Activated CD4-positive, alpha-beta T cell treated with anti-CD3 and anti-CD28 coated beads for 1 hour (primary cell): ENCODE measurements around the gene SQOR.
A peak's percentile ranks its signal among the peaks of the same experiment; 100 is the strongest.
"Not testable (repeated sequence)": the region's sequence is repeated elsewhere in the genome, so short reads cannot be mapped to it uniquely, and the experiment has no call there.

ENCODE experiments used
- DNase-seq: peaks from one replicate; pipeline ENCODE4 v3.0.0-alpha.2; 2020

The SQOR gene

DNA sequence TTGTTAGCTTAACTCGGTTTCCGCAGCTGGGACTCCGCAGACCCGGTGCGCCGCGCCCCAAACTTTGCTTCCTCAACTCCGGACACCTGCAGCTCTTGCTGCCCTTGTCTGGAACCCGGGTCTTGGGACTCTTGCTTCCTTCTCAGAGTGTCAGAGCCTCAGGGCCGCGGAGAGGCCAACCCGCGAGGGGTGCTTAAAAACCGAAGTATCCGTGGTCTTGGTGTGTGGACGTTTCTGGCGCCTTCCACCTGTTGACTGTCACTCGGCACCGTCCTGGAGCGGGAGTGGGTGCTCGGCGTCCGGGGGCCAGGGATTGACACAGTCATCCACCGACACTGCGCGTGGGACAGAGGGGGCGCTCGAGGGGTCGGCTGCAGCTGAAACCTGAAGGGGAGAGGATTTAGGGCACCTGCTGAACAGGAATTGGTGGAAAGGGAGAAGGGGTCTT, 386 bp downstream of the SQOR start:
- peak; percentile 52 for DNase-seq

- DNase-seq: no peak
These were observed 999 bp downstream of the SQOR start for GRCh38 chr15:45635763-45636292.

GRCh38 chr15:45637141-45637540, 2.3 kb downstream of the SQOR start:
- DNase-seq: no peak

GRCh38 chr15:45637552-45638033, 2.8 kb downstream of the SQOR start:
- peak; percentile 32 for DNase-seq

- no peak for DNase-seq
These were observed 5.8 kb downstream of the SQOR start for GRCh38 chr15:45640616-45641015.

GRCh38 chr15:45641374-45641781, 6.5 kb downstream of the SQOR start:
- DNase-seq: no peak

- no peak for DNase-seq
These were observed 7.4 kb downstream of the SQOR start for GRCh38 chr15:45641999-45642932.

GRCh38 chr15:45644437-45644836, 9.6 kb downstream of the SQOR start:
- no peak for DNase-seq

- no peak for DNase-seq
These were observed 10.5 kb downstream of the SQOR start for GRCh38 chr15:45645026-45645980.

DNA sequence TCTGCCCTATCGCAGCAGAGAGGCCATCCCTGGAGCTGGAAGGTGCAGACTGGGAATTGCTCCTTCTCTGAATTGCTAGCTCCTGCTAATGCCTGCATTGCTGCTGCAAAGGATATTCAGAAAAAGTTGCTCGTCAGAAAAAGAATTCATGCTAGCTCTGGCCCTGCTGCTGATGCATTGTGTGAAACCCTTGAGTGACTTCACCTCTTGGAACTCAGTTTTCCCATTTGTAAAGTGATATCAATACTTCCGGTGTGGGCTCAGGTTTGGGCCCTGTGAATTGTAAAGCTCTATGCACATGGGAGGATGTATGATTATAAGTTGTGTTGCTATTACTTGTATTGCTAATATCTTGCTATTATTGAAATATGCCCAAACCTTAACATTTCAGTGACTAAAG, 11.4 kb downstream of the SQOR start:
- DNase-seq: no peak

DNA sequence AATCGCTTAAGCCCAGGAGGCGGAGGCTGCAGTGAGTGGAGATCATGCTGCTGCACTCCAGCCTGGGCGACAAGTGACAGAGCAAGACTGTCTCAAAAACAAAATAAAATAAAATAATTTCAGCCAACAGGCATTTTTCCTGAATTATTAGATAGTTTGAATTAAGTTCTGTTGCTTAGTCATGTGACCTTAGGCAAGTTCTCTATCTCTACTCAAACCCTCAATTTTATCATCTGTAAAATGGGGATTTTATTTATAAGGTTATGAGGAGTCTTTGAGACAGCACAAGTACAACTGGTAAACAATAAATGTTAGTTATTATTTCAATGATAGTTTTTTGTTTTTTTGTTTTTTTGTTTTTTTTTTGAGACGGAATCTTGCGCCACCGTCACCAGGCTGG, 13.0 kb downstream of the SQOR start:
- DNase-seq: no peak

DNA sequence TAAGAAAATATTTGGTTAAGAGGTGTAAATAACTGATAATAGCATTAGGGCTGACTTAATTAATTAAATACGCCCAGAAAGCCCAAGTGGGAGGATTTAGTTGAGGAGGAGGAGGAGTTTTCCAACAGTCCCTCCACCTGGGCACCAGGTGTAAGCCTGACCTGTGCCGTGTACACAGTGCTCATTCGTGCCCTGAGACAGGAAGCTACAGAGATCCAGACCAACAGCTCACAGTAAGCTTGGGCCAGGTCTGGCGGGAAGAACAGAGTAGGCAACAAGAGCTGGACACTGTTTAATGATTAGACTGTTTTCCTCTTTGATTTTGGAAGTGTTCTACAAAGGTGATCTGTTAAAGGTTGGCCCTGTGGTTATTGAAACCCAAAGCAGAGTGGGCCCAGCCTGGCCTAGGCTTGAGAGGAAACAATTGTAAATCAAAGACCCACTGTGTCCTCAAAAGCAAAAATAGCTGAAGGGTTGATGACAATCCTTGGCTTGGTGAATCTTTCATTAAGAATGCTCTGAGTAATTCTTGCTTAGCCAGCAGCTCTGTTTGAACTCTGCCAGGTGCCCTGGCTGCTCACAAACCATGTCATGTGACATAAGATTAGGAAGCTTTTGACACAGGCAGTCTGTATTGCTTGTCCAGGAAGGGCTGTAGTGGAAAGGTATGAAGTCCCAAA, 13.8 kb downstream of the SQOR start:
- no peak for DNase-seq

DNA sequence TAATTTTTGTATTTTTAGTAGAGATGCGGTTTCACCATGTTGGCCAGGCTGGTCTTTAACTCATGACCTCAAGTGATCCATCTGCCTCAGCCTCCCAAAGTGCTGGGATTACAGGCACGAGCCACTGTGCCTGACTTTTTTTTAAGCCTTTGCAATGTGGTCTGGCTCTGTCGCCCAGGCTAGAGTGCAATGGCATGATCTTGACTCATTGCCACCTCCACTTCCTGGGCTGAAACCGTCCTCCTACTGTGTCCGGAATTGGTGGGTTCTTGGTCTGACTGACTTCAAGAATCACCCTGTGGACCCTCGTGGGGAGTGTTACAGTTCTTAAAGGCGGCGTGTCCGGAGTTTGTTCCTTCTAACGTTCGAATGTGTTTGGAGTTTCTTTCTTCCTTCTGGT, 15.2 kb downstream of the SQOR start:
- DNase-seq: not testable (repeated sequence)

DNA sequence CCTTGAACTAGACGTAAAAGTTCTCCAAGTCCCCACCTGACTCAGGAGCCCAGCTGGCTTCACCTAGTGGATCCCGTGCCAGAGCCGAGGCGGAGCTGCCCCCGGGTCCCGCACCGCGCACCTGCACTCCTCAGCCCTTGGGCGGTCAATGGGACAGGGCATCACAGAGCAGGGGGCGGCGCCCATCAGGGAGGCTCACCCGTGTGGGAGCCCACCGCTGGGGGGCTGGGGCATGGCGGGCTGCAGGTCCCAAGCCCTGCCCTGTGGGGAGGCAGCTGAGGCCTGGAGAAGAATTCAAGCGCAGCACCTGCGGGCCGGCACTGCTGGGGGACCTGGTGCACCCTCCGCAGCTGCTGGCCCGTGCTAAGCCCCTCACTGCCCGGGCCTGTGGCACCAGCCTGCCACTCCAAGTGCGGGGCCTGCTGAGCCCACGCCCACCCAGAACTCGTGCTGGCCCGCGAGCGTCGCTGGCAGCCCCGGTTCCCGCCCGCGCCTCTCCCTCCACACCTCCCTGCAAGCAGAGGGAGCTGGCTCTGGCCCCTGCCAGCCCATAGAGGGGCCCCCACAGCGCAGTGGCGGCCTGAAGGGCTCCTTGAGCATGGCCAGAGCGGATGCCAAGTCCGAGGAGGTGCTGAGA, 16.2 kb downstream of the SQOR start:
- DNase-seq: no peak

- no peak for DNase-seq
These were observed 19.0 kb downstream of the SQOR start for GRCh38 chr15:45653702-45654424.

DNA sequence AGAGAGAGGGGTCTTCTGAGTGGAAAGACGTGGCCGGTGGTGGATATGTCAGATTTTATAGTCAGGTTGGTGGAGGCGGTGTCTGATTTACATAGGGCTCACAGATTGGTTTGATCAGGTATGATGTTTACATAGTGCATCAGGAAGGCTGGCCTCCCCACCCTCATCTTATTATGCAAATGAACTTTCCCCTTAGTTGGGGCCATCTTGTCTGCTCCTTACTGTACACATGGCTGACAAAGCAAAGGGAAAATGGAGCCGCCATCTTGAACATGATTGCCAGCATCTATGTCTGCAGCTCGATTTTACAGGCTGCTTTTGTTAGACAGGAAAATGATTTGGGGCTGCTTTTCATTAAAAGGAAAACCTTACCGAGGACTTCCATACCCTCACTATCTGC, 19.9 kb downstream of the SQOR start:
- no peak for DNase-seq

DNA sequence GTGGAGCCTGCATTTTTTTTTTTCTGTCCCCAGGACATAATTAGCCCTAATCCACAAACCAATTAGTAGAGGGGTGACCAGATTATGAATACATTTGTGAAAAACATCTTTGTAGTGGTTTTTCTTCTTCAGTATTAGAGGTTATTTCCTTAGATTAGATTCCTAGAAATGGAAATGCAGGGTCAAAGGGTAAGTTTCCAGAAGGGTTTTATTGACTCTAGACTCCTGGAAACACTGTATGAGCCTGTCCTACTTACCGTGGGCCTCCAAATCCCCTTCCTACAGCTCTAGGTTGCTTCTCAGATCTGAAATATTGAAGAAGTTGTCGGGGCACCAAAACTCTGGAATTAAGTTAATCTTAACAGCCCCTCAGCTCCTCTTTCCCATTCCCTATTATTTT, 22.4 kb downstream of the SQOR start:
- no peak for DNase-seq

GRCh38 chr15:45657764-45658545, 23.1 kb downstream of the SQOR start:
- no peak for DNase-seq

DNA sequence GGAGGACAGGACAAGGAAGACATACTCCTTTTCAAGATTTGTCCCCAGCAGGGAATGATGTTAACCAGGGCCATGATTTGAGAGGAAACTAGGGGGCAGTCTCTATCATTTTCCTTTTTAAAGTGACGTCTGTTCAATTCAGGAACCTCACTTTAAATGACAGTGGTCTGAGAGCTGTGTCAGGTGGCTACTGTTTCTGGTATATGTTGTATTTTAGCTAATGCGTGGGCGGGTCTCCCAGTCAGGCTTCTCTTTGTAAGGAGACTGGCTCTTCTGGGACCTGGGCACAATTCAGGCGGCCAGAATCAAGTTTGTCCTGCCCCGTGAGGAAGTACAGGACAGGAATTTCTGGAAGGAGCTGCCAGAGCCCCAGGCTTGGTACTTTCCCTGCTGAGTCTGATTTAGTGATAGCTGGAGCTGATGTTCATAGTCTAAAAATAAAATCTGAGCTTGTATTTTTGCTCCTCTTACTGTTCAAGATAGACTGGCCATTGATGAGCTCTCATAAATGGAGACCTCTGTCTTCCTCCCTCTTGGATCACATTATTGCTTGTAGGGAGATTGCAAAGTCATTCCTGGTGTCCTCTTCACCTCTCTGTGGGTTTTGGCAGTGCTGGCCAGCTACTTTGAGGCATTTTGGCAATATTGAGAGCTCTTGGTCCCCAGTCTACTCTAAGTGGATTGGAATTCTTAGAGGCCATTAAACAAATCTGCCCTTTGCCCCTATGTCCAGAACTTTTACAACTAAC, 25.6 kb downstream of the SQOR start:
- no peak for DNase-seq

GRCh38 chr15:45662375-45662774, 27.5 kb downstream of the SQOR start:
- DNase-seq: no peak
